H1 (cell line): ENCODE results near the gene POLR2C.

Experiments
- CTCF ChIP-seq, 3 experiments: IDR thresholded peaks; 1 replicate in 2 of 3; 2 replicates in 1 of 3; pipeline versions ENCODE4 v1.5.1 to v1.6.1; 2011; ENCODE audit warnings: low read length in 3 of 3, mild to moderate bottlenecking in 3 of 3, inconsistent platforms in 2 of 3, low read depth in 1 of 3, moderate library complexity in 1 of 3; ENCODE audit not compliant: insufficient read depth in 1 of 3; ENCODE audit errors: control extremely low read depth in 1 of 3
- EP300 ChIP-seq, 2 experiments: IDR thresholded peaks; 1 replicate in 1 of 2; 2 replicates in 1 of 2; pipeline ENCODE4 v1.6.1; 2011 to 2012; ENCODE audit warnings: low read depth in 2 of 2, low read length in 2 of 2, mild to moderate bottlenecking in 2 of 2, borderline replicate concordance in 1 of 2, inconsistent platforms in 1 of 2, moderate library complexity in 1 of 2
- EZH2 ChIP-seq: fragments of 200-600 bp; sonication (generic); IDR thresholded peaks from 2 replicates; pipeline ENCODE4 v1.7.1; 2012; ENCODE audit warnings: low read depth, mild to moderate bottlenecking, moderate library complexity, low read length, inconsistent platforms; ENCODE audit not compliant: severe bottlenecking
- HDAC2 ChIP-seq, 2 experiments: fragments of 300-600 bp in 1 of 2; sonication (generic) in 1 of 2; IDR thresholded peaks; 2 replicates each; pipeline ENCODE4 v1.6.1; 2011 to 2012; ENCODE audit warnings: low read depth in 2 of 2, low read length in 2 of 2, mild to moderate bottlenecking in 2 of 2, moderate library complexity in 2 of 2, borderline replicate concordance in 1 of 2, inconsistent platforms in 1 of 2
- MAFK ChIP-seq: IDR thresholded peaks from 2 replicates; pipeline ENCODE4 v1.6.1; 2012; ENCODE audit warnings: low read depth, mild to moderate bottlenecking, improper control_type of control experiment, low read length
- POLR2A ChIP-seq, 2 experiments: IDR thresholded peaks; 1 replicate in 1 of 2; 2 replicates in 1 of 2; pipeline ENCODE4 v1.6.1; 2011; ENCODE audit warnings: low read depth in 2 of 2, low read length in 2 of 2, mild to moderate bottlenecking in 2 of 2; ENCODE audit errors: control extremely low read depth in 1 of 2
- RFX5 ChIP-seq: IDR thresholded peaks from 2 replicates; pipeline ENCODE4 v1.6.1; 2011; ENCODE audit warnings: low read depth, low read length, improper control_type of control experiment, borderline replicate concordance
- USF2 ChIP-seq: IDR thresholded peaks from 2 replicates; pipeline ENCODE4 v1.6.1; 2011; ENCODE audit warnings: low read length, improper control_type of control experiment
- YY1 ChIP-seq: IDR thresholded peaks from 2 replicates; pipeline ENCODE4 v1.6.1; 2011; ENCODE audit warnings: low read depth, mild to moderate bottlenecking, low read length
- ZNF274 ChIP-seq: IDR thresholded peaks from 2 replicates; pipeline ENCODE4 v1.7.0; 2012; ENCODE audit warnings: low read length, borderline replicate concordance; ENCODE audit errors: extremely low read depth

DNA sequence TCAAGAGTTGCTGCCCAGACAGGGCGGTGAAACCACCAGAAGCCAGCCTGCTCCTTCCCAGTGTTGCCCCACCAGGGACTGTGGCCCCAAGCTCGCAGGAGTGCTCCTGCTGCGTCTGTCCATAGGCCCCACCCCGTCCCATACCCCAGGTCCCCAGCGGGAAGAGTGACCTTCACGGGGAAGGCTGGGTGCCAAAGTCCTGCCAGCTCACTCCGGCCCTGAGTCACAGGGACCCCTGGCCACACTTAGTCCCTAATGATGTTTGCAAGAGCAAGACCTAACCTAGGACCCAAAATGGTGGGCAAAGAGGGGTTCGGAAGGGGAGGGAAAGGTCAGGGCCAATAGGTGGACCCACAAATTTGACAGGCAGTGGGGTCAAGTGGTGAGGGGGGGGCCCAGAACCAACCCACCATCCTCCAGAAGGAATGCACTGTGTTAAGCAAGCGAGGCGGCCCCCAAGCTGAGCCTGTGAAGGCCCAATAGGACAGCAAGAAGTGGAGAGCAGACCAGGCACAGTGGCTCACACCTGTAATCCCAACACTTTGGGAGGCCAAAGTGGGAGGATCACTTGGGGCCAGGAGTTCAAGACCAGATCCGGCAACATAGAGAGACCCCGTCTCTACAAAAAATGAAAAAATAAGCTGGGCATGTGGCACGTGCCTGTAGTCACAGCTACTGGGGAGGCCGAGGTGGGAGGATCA lies 20.5 kb downstream of the POLR2C start:
- TF ChIP-seq EP300 (IDR thresholded peaks at IDR 0.05; ENCODE audit: borderline replicate concordance in 1 of 2, low read depth in 2 of 2, low read length in 2 of 2) (no peak), CTCF (IDR thresholded peaks at IDR 0.05; ENCODE audit: control extremely low read depth in 1 of 3, insufficient read depth in 1 of 3, low read depth in 1 of 3, low read length in 3 of 3) (no peak), POLR2A (IDR thresholded peaks at IDR 0.05; ENCODE audit: control extremely low read depth in 1 of 2, low read depth in 2 of 2, low read length in 2 of 2) (no peak), MAFK (no peak), HDAC2 (IDR thresholded peaks at IDR 0.05; ENCODE audit: borderline replicate concordance in 1 of 2, low read depth in 2 of 2, low read length in 2 of 2) (no peak), ZNF274 (no peak), RFX5 (no peak), EZH2 (no peak), USF2 (no peak), YY1 (no peak)
